ENCODE data around the gene DNAH7. TPM values are rescaled to one million over a fixed set of nuclear protein-coding genes. Genes with fewer than 3 reads are reported as not detected.

Gene DNAH7
- total and polyA plus RNA-seq, 10 of the 15 experiments (the other 5 are each of a cell fraction or from before 2014, with no cell fraction given) = 0.05 to 0.61 (median 0.16) TPM

- POLR2A ChIA-PET = interaction anchor here (0.5 to 0.6 kb wide), 3 partner anchors 27 to 153 kb away, joined by 3 to 9 read pairs (median 7); no protein-coding TSS in a partner anchor
- TF ChIP-seq, protein P1, sequence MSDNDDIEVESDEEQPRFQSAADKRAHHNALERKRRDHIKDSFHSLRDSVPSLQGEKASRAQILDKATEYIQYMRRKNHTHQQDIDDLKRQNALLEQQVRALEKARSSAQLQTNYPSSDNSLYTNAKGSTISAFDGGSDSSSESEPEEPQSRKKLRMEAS (IDR thresholded peaks at IDR 0.05; ENCODE audit: low read depth, low read length) = no peak
- TF ChIP-seq, protein P2, sequence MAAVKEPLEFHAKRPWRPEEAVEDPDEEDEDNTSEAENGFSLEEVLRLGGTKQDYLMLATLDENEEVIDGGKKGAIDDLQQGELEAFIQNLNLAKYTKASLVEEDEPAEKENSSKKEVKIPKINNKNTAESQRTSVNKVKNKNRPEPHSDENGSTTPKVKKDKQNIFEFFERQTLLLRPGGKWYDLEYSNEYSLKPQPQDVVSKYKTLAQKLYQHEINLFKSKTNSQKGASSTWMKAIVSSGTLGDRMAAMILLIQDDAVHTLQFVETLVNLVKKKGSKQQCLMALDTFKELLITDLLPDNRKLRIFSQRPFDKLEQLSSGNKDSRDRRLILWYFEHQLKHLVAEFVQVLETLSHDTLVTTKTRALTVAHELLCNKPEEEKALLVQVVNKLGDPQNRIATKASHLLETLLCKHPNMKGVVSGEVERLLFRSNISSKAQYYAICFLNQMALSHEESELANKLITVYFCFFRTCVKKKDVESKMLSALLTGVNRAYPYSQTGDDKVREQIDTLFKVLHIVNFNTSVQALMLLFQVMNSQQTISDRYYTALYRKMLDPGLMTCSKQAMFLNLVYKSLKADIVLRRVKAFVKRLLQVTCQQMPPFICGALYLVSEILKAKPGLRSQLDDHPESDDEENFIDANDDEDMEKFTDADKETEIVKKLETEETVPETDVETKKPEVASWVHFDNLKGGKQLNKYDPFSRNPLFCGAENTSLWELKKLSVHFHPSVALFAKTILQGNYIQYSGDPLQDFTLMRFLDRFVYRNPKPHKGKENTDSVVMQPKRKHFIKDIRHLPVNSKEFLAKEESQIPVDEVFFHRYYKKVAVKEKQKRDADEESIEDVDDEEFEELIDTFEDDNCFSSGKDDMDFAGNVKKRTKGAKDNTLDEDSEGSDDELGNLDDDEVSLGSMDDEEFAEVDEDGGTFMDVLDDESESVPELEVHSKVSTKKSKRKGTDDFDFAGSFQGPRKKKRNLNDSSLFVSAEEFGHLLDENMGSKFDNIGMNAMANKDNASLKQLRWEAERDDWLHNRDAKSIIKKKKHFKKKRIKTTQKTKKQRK (IDR thresholded peaks at IDR 0.05; ENCODE audit: low read depth, low read length) = no peak
- TF ChIP-seq RUNX3 (IDR thresholded peaks at IDR 0.05; ENCODE audit: low read length) (no peak), RAD51 (IDR thresholded peaks at IDR 0.05) (peak; percentile 85), BHLHE40 (IDR thresholded peaks at IDR 0.05; ENCODE audit: borderline replicate concordance in 1 of 2, low read depth in 2 of 2, low read length in 1 of 2) (peak in 1 of 2 experiments; percentile 52; a peak in 1 of 4 replicates), MTA3 (IDR thresholded peaks at IDR 0.05; ENCODE audit: borderline replicate concordance, low read length) (no peak), MEF2B (IDR thresholded peaks at IDR 0.05; ENCODE audit: partially characterized antibody, poor library complexity, severe bottlenecking) (peak; percentile 18), MYB (IDR thresholded peaks at IDR 0.05; ENCODE audit: borderline replicate concordance, low read depth, low read length) (no peak)
- no peaks in the 10 kb centered on the region for H3K79me2 ChIP-seq (ENCODE audit: control insufficient read depth, insufficient read depth, low read length)
- SMC1A ChIA-PET (ENCODE audit: uncharacterized antibody, unreplicated experiment) = interaction anchor here (0.8 to 2.1 kb wide), 10 partner anchors 10 to 185 kb away, joined by 3 to 10 read pairs (median 4); no protein-coding TSS in a partner anchor
- WGBS (ENCODE audit: insufficient coverage, insufficient replicate concordance, low lambda C conversion rate, missing lambda C conversion rate) = 52% methylated on average over 5 of the region's 5 CpGs
- intact Hi-C loops (cut with micrococcal nuclease; ENCODE audit: unreplicated experiment) (no loop called here), in situ Hi-C loops (cut with MboI) (no loop called here)
- BruUV-seq (replicated peaks) = no TSS peak
- ATAC-seq = no peak
- no peak for DNase-seq (ENCODE audit: low read depth, low spot score)
- no peaks in the 10 kb centered on the region for H3K36me3 ChIP-seq (ENCODE audit: control insufficient read depth in 2 of 2, insufficient read depth in 2 of 2, low read length in 1 of 2)
- FAIRE-seq = no peak
- CTCF ChIA-PET = interaction anchor here (0.8 to 2.5 kb wide), 7 partner anchors 12 to 45 kb away, joined by 3 to 11 read pairs (median 3); no protein-coding TSS in a partner anchor
- no peak overlapping the region for H3K27ac ChIP-seq (ENCODE audit: control insufficient read depth, insufficient read depth)
- H3K9me3 ChIP-seq (replicated peaks; ENCODE audit: control insufficient read depth, insufficient read depth, low read length) = peaks cover 3% of the 10 kb centered on the region; the same call in 1 of the 3 replicates
- RAD21 ChIA-PET (ENCODE audit: unreplicated experiment) = interaction anchor here (0.7 to 2.4 kb wide), 9 partner anchors 9 to 341 kb away, joined by 3 to 8 read pairs (median 3); no protein-coding TSS in a partner anchor
- no peaks in the 10 kb centered on the region for H3K27me3 ChIP-seq (replicated peaks in 1 of 2; ENCODE audit: control insufficient read depth in 2 of 2, insufficient read depth in 2 of 2, low read length in 1 of 2)
- H3K4me2 ChIP-seq (ENCODE audit: control insufficient read depth, insufficient read depth) = no peak overlapping the region
- 0 out of 2 replicates have a peak, but pooled peaks cover 3% of the 10 kb centered on the region for H3K4me1 ChIP-seq (ENCODE audit: control insufficient read depth, insufficient read depth, low read length)
- no peak overlapping the region for H2AFZ ChIP-seq (ENCODE audit: control insufficient read depth, low read depth, low read length)
- no peak overlapping the region for H3K4me3 ChIP-seq
- H4K20me1 ChIP-seq (ENCODE audit: control insufficient read depth, insufficient read depth) = no peaks in the 10 kb centered on the region
- no peak overlapping the region for H3K9ac ChIP-seq (ENCODE audit: control insufficient read depth, insufficient read depth, low read length)
Observed at GRCh38 chr2:196112418-196113034, 43.9 kb upstream of the DNAH7 start.
